GM12878 (cell line): ENCODE measurements around the gene TM7SF3.

Source experiments
- ATF7 ChIP-seq: fragments of 450-650 bp; IDR thresholded peaks from 2 replicates; pipeline ENCODE4 v1.6.1; 2016; ENCODE audit warnings: low read depth, mild to moderate bottlenecking
- CBFB ChIP-seq: IDR thresholded peaks from 2 replicates; pipeline ENCODE4 v1.6.1; 2016; ENCODE audit warnings: antibody characterized with exemption, low read depth
- EP300 ChIP-seq, 2 experiments: fragments of 150-350 bp in 1 of 2; IDR thresholded peaks; 2 replicates each; pipeline ENCODE4 v1.6.1; 2011 to 2012; ENCODE audit warnings: low read depth in 2 of 2, low read length in 2 of 2, borderline replicate concordance in 1 of 2, improper control_type of control experiment in 1 of 2, inconsistent platforms in 1 of 2; ENCODE audit not compliant: control insufficient read depth in 1 of 2
- POLR2A ChIP-seq: IDR thresholded peaks from 2 replicates; pipeline ENCODE4 v1.6.1; 2011; ENCODE audit warnings: low read depth, mild to moderate bottlenecking, low read length
- POLR2AphosphoS5 ChIP-seq: IDR thresholded peaks from 2 replicates; pipeline ENCODE4 v1.6.1; 2011; ENCODE audit warnings: mild to moderate bottlenecking, low read length, inconsistent platforms
- RFX5 ChIP-seq: IDR thresholded peaks from 2 replicates; pipeline ENCODE4 v1.6.1; 2011; ENCODE audit warnings: low read depth, low read length, improper control_type of control experiment
- TCF7 ChIP-seq: IDR thresholded peaks from 2 replicates; pipeline ENCODE4 v1.6.1; 2014; ENCODE audit warnings: antibody characterized with exemption, borderline replicate concordance
- TF ChIP-seq, protein P1 (sequence below), 3 experiments: IDR thresholded peaks in 2 of 3; conservative IDR thresholded peaks in 1 of 3; 2 replicates each; pipeline ENCODE4 v1.5.1; 2011; ENCODE audit warnings: low read depth in 3 of 3, low read length in 3 of 3, mild to moderate bottlenecking in 3 of 3, control low read depth in 2 of 3, moderate library complexity in 2 of 3, inconsistent platforms in 1 of 3, mixed read lengths in 1 of 3; ENCODE audit not compliant: control insufficient read depth in 2 of 3, insufficient read depth in 1 of 3; ENCODE audit errors: extremely low read depth in 1 of 3
- TF ChIP-seq, protein P2 (sequence below): IDR thresholded peaks from 2 replicates; pipeline ENCODE4 v1.6.1; 2011; ENCODE audit warnings: low read depth, low read length, improper control_type of control experiment, borderline replicate concordance

DNA sequence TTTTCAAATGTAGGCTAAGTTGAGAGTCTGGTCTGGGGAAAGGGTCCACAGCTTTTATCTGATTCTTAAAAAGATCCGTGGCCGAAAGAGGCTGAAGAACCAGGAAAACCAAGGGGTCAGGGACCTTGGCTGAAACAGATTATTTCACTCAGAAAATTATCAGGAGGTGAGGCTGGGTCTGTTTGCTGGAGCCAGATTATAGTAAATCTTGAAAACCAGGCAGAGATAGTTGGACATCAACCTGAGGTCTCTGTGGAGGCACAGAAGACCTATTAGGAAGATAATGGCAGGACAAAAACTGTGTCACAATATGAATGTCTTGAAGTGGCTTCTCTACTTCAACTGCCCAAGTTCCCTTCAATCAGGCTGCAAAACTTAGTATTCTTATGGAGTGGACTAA is 6.6 kb upstream of the TM7SF3 start:
- TF ChIP-seq CBFB (no peak), EP300 (IDR thresholded peaks at IDR 0.05; ENCODE audit: borderline replicate concordance in 1 of 2, control insufficient read depth in 1 of 2, low read depth in 2 of 2, low read length in 2 of 2) (no peak), POLR2AphosphoS5 (no peak), ATF7 (no peak), TCF7 (no peak), RFX5 (no peak), POLR2A (no peak)
- TF ChIP-seq, protein P1, sequence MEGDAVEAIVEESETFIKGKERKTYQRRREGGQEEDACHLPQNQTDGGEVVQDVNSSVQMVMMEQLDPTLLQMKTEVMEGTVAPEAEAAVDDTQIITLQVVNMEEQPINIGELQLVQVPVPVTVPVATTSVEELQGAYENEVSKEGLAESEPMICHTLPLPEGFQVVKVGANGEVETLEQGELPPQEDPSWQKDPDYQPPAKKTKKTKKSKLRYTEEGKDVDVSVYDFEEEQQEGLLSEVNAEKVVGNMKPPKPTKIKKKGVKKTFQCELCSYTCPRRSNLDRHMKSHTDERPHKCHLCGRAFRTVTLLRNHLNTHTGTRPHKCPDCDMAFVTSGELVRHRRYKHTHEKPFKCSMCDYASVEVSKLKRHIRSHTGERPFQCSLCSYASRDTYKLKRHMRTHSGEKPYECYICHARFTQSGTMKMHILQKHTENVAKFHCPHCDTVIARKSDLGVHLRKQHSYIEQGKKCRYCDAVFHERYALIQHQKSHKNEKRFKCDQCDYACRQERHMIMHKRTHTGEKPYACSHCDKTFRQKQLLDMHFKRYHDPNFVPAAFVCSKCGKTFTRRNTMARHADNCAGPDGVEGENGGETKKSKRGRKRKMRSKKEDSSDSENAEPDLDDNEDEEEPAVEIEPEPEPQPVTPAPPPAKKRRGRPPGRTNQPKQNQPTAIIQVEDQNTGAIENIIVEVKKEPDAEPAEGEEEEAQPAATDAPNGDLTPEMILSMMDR (IDR thresholded peaks at IDR 0.05 in 2 of 3, conservative IDR thresholded peaks at IDR 0.05 in 1 of 3; ENCODE audit: control insufficient read depth in 2 of 3, extremely low read depth in 1 of 3, insufficient read depth in 1 of 3, low read depth in 3 of 3, low read length in 3 of 3) = no peak
- TF ChIP-seq, protein P2, sequence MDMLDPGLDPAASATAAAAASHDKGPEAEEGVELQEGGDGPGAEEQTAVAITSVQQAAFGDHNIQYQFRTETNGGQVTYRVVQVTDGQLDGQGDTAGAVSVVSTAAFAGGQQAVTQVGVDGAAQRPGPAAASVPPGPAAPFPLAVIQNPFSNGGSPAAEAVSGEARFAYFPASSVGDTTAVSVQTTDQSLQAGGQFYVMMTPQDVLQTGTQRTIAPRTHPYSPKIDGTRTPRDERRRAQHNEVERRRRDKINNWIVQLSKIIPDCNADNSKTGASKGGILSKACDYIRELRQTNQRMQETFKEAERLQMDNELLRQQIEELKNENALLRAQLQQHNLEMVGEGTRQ = no peak
